Middle frontal gyrus (tissue), 1 donor: Measurements from ENCODE around the gene GNB4.

Experiments
- DNase-seq: peaks from one replicate; pipeline ENCODE4 v3.0.0-alpha.2; 2015; ENCODE audit warnings: low spot score; ENCODE audit errors: extremely low spot score

The GNB4 gene

GRCh38 chr3:179363332-179363731 lies 87.9 kb downstream of the GNB4 start:
- no peak for DNase-seq

GRCh38 chr3:179355996-179356395 lies 95.3 kb downstream of the GNB4 start:
- no peak for DNase-seq

GRCh38 chr3:179348325-179349013 lies 102.8 kb downstream of the GNB4 start:
- DNase-seq, result no peak

GRCh38 chr3:179347345-179348194 lies 103.7 kb downstream of the GNB4 start, which contains the start of gene MFN1:
Gene MFN1, plus strand, starts transcription at chr3:179347709. Its CDS starts 1,143 bp downstream, at chr3:179348852.
- DNase-seq, result peak; percentile 95
